Esophagus squamous epithelium (tissue), 4 donors: Measurements from ENCODE around the gene IFT43.

Source experiments
- POLR2A ChIP-seq, 4 donors: fragments of 450-650 bp; IDR thresholded peaks; one replicate each; pipeline ENCODE4 v1.6.1; 2017; ENCODE audit warnings: antibody characterized with exemption in 4 of 4, mild to moderate bottlenecking in 4 of 4, moderate library complexity in 3 of 4
- TF ChIP-seq, protein P1 (sequence below), 6 experiments: fragments of 450-650 bp in 4 of 6; fragments of 200-600 bp in 2 of 6; sonication (generic) in 2 of 6; IDR thresholded peaks; one replicate each; pipeline ENCODE4 v1.5.1; 2016 to 2019; ENCODE audit warnings: antibody characterized with exemption in 6 of 6, mild to moderate bottlenecking in 4 of 6, moderate library complexity in 4 of 6

- TF ChIP-seq POLR2A (IDR thresholded peaks at IDR 0.05), result no peak
- TF ChIP-seq, protein P1, sequence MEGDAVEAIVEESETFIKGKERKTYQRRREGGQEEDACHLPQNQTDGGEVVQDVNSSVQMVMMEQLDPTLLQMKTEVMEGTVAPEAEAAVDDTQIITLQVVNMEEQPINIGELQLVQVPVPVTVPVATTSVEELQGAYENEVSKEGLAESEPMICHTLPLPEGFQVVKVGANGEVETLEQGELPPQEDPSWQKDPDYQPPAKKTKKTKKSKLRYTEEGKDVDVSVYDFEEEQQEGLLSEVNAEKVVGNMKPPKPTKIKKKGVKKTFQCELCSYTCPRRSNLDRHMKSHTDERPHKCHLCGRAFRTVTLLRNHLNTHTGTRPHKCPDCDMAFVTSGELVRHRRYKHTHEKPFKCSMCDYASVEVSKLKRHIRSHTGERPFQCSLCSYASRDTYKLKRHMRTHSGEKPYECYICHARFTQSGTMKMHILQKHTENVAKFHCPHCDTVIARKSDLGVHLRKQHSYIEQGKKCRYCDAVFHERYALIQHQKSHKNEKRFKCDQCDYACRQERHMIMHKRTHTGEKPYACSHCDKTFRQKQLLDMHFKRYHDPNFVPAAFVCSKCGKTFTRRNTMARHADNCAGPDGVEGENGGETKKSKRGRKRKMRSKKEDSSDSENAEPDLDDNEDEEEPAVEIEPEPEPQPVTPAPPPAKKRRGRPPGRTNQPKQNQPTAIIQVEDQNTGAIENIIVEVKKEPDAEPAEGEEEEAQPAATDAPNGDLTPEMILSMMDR (IDR thresholded peaks at IDR 0.05), result no peak
Measured at GRCh38 chr14:76015191-76015590, 29.6 kb downstream of the IFT43 start.
